Gastroesophageal sphincter (tissue), 3 donors: Measurements from ENCODE around the gene SPRN.

Experiments
- EP300 ChIP-seq: sonication (generic); formaldehyde crosslinking; IDR thresholded peaks from one replicate; pipeline ENCODE4 v1.6.1; 2017; ENCODE audit warnings: antibody characterized with exemption, mild to moderate bottlenecking
- POLR2A ChIP-seq, 2 donors: fragments of 450-650 bp; IDR thresholded peaks; one replicate each; pipeline ENCODE4 v1.6.1; 2017; ENCODE audit warnings: antibody characterized with exemption in 2 of 2, mild to moderate bottlenecking in 2 of 2, moderate library complexity in 1 of 2
- TF ChIP-seq, protein P1 (sequence below), 4 experiments: fragments of 200-600 bp in 2 of 4; fragments of 450-650 bp in 2 of 4; sonication (generic) in 1 of 4; IDR thresholded peaks; one replicate each; pipeline ENCODE4 v1.5.1; 2017 to 2019; ENCODE audit warnings: antibody characterized with exemption in 4 of 4, mild to moderate bottlenecking in 2 of 4, moderate library complexity in 2 of 4

DNA sequence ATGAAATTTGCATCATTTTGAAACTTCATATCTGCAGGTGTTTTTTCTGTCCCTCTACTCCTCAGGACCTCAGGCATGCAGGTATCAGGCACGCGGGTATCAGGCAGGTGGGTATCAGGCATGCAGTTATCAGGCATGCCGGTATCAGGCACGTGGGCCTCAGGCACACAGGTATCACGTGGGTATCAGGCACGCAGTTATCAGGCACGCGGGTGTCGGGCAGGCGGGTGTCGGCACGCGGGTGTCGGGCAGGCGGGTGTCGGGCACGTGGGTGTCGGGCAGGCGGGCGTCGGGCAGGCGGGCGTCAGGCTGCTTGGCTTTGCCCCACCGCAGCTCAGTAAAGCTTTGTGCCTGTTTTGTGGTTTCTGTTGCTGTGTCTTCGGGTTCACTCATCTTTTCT lies 8.7 kb downstream of the SPRN start:
- TF ChIP-seq POLR2A (IDR thresholded peaks at IDR 0.05) (no peak), EP300 (no peak)
- TF ChIP-seq, protein P1, sequence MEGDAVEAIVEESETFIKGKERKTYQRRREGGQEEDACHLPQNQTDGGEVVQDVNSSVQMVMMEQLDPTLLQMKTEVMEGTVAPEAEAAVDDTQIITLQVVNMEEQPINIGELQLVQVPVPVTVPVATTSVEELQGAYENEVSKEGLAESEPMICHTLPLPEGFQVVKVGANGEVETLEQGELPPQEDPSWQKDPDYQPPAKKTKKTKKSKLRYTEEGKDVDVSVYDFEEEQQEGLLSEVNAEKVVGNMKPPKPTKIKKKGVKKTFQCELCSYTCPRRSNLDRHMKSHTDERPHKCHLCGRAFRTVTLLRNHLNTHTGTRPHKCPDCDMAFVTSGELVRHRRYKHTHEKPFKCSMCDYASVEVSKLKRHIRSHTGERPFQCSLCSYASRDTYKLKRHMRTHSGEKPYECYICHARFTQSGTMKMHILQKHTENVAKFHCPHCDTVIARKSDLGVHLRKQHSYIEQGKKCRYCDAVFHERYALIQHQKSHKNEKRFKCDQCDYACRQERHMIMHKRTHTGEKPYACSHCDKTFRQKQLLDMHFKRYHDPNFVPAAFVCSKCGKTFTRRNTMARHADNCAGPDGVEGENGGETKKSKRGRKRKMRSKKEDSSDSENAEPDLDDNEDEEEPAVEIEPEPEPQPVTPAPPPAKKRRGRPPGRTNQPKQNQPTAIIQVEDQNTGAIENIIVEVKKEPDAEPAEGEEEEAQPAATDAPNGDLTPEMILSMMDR (IDR thresholded peaks at IDR 0.05), result no peak
